HG03280 (cell line): Measurements from ENCODE around the gene SLCO2A1.

Experiments used
- ATAC-seq: cut with Tn5 transposase; IDR thresholded peaks from one replicate; pipeline ENCODE4 v1.9.1; 2021; ENCODE audit warnings: mild to moderate bottlenecking, moderate library complexity; ENCODE audit not compliant: unreplicated experiment

Gene SLCO2A1

DNA sequence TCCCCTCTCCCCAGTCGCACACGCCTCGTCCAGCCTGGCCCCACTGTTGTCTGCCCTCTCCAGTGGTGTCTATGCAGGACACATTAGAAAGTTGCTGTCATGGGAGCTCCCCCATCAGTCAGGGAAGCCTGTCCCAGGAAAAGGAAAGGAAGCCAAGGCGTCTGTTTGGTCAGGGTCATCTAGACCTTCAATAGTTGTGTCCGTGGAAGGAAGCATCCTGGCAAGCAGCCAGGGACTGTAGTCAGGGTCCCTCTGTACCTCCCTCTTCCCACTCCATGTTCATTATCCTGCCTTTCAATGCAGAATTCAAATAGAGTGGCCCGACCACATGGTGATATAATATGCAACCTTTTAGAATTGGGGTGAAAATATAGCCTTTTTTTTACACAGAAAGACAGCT is 73.4 kb downstream of the SLCO2A1 start:
- ATAC-seq: no peak

DNA sequence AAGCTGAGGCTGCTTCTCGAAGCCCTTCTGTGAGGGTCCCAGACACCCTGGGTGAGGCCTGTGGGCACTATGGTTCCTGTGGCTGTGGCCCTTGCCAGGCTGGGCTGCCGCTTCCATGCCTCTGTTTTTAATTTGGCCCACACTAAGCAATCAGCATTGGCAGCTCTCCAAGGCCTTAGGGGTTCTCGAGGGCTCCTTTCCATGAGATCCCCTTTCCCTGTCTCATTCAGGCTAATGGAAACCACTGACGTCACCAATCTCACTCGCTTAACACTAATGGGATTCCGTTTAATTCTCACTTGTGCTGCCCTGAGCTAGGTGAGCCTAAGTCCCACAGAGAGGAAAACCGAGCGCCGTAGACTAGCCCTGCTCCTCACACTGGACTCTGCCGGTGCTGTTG is 73.8 kb downstream of the SLCO2A1 start:
- no peak for ATAC-seq

DNA sequence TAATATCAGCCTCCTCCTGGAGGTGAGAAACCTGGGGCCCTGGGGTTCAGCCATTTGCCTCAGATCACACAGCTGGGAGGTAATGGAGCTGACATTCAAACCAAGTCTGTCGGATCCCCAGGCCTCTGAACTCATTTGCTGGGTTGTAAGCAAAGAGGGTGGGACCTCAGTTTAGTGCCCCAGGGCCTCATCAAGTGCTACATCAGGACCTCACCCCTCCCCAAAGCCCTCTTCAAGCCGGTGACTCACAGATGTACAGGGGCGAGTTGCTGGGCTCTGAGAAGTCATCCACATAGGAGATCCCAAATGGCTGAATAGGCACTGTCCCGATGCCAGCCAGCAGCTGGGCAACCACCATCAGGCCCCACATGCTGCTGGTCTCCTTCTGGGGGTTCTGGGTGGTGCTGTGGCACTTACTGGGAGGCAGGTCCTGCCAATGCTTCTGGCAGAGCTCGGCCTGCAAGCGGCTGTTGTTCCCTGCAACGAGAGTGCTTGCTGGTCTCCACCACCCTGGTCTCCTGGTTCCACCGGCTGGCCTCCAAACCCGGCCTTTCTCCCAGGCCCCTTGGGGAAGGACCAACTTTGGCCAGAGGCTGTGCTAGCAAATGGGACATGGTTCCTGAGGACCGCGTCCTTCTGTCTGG is 74.9 kb downstream of the SLCO2A1 start:
- no peak for ATAC-seq

DNA sequence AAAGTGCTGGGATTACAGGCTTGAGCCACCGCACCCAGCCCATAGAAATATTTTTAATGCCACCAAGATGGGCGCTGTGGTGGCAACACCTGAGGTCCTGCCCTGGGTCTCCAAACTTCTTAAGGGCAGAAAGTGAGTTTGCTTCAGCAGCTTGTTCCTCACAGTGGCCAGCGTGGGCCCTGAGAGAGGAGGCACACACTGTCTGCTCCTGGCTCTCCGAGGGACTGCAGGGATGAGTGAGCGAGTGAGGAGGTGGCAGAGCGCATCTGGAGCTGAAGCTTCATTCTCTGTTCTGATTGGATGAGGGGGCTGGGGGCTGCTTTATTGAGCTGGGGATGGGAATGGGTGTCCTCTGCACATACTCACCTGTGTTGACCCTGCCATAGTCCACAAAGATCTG is 76.4 kb downstream of the SLCO2A1 start:
- no peak for ATAC-seq

DNA sequence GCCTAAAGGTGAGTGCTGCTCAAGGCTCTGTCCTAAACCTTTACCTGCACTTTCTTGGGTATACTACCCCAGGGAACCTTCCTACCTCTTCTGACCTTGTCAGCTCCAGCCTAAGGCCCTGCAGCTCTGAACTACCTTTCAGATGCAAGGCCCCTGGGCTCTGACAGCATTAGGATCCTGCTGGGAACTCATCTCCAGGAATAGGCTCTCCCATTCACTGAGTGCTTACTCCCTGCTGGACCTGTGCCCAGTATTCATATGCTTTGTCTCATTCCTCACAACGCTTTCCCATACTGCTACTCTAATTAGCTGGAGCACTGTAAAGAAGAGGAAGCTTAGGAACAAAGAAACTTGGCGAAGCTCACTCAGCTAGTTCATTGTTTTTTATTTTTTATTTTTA is 80.3 kb downstream of the SLCO2A1 start:
- no peak for ATAC-seq

DNA sequence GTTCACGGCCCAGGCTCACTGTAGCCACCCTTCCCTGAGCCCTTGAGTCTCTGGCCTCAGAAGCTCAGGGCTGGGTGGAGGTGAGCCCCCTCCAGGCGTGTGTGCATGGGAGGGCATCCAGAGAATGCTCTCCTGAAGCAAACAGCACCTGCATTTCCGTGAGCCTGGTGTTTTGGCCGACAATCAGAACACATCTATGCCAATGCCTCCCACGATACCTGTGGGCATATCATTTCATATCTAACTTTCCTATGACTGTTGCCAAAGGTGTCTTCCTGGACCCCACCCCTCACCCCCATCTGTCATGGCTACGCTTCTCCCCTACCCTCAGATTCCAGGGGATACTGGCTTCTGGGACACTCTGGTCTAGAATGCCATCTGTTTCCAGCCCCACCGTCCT is 80.7 kb downstream of the SLCO2A1 start:
- no peak for ATAC-seq

DNA sequence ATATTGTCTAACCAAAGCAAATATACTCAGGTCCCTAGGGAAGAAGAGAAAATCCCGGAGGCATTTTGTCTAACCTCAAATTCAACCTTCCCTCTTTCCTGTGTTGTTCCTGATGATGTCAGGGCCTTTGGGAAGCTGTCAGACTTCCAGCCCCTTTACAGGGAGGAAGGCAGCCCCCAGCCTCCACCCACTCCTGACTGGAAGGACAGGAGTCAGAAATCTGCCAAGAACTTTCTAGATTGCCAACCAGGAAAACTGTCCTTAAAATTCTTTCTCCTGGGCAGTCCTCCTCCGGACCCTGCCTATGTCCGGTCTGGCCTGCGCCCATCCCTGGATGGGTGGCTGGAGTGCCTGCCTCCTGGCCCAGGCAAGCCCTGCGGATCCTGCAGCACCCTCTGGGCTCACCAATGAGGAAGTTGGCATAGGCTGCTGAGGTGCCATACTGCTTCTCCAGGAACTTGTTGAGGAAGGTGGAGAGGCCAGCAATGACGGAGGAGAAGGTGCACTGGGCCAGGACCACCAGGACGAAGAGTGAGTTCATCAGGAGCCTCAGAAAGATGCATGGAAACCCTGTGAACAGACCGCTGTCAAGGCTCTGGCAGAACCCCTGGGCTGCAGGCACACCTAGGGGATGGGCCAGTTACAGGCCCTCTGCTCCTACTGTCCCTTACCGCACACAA is 81.5 kb downstream of the SLCO2A1 start:
- no peak for ATAC-seq

DNA sequence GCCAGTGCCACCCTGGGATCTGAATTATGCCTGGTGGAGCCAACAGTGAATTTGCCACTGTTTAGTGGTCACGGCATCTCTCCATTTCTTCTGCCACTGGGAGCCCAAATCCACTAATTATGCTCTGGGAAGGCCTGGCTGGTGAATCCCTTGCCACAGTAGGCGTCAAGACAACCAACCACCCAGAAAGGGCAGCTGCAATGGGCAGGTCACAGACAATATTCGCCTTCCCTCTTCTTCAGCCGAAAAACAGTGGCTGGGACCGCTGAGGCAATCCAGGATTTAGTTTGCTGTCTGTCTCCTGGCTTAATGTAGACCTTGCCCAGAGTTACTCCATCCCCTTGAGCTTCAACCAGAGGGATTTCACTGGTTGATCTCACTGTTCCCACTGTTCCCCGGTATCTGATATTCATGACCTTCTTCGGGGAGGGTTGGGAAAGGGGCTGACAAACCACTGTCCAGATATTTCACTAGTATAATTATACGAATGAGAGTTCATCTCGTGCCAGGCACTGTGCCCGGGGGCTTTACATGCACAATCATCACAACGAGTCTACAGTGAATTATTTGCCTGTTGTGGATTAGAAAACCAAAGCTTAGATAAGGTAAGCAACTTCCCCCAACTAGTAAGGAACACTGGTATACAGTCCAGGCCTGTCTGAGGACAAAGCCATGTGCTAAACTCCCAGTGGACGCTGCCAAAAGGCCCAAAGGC is 84.2 kb downstream of the SLCO2A1 start:
- ATAC-seq: no peak

DNA sequence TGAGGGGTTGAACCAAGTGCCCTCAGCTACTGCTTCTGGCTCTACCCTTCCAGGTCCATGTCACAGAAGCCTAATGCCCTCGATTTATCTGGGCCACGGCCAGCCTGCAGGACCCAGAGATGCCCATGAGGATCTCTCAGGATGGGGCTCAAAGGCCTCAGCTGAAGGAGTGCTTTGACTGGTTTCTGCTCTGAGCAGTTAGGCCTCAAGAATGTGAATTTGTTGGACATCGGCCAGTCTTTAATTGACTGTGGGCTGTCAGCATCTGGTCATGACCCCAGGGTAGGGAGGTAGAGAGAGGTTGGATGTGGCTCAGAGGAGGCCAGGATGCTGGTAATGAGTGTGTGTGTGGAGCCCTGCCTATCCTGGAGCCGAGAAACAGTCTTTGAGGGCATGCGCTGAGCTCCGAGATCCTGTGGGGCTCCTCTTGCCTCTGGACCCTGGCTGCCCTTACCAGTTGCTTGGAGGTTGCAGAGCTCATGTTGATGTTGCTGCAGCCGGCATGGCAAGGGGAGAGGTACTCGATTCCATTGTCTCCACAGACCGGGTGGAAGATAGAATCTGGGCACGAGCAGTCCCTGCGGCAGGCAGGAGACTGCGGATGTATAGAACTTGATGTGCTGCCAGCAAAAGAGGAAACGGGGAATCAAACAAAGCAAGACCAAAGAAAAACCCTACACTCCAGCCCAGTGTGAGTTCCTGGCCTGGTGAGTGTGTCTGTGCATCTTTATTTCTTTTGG is 84.9 kb downstream of the SLCO2A1 start:
- ATAC-seq: no peak

DNA sequence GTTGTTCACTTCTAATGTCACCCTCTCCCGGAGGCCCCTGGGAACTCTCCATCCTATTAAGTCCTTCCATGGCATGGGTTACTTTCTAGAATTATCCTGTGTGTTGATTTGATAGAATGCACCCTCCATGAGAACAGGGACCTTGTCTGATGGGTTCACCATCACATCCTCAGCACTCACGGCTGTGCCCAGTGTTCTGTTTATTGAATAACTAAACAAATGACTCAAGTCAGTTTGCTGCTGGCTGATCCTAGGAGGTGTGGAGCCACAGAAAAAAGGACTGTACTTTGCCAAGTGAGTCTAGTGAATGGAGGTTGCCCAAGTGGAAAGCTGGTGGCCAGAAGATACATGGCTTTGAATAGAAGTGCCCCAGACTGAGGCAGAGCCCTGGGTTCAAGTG is 85.5 kb downstream of the SLCO2A1 start:
- no peak for ATAC-seq

DNA sequence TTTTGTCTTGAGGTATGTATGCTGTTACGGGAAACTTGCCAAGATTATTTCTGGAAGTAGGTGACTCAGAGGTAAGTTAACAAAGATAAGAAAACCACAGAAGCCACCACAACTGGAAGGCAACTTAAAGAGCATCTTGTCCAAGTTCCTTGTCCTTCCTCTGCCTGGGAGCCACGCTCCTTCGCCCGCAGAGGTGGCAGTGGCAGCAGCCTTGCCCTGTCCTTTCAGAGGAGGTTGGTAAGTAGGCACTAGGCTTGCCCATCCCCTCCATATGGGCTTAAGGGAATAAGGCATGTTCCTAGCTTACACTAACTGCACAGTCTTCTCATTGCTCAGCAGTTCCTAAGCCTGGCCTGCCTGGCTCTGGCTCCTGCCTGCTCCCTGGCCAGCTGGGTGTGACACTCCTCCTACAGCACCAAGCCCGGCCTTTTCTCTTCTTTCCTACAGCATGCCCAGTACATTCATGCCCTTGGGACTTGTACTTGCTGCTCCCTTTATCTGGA is 86.0 kb downstream of the SLCO2A1 start:
- no peak for ATAC-seq

DNA sequence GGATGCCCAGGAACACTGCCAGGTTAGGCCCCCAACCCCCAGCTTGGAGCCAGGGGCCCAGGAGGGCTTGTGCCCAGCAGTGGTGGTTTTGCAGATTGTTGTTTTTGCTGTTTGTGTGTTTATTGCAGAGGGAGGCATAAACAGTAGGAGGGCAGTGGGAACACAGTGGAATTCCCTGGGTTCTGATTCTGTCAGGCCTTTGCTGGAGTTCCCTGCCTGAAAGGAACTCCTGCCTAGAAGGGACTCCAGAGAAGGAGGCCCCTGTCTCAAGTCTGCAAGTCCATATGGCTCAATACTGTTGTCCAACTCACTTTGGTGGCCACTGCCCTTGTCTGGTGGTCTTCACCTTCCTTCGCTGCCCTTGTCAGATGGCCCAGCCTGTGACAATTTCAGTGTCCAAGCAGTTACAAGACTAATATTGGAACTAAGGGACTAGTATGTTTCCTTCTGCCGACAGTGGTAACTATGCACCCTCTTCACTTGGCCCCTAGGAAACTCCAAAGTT is 86.6 kb downstream of the SLCO2A1 start:
- no peak for ATAC-seq

DNA sequence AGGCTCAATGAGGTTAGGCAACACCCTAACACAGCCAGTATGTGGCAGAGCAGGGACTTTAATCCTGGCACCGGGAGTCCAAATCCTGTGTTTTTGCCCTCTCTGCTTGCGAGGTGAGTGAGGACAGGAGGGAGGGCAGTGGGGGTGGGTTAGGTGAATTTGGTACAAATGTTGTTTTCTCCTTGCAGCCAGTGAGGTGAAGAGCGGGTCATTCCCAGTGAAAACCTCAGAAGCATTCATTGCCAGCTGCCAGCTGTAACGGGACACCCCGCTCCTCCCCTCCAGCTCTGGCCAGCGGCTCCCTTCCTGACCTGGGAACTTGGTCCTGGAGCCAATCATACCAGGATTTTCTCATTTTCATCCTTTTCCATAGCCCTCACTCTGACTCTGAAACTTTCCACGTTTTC is 88.3 kb downstream of the SLCO2A1 start:
- ATAC-seq: no peak

DNA sequence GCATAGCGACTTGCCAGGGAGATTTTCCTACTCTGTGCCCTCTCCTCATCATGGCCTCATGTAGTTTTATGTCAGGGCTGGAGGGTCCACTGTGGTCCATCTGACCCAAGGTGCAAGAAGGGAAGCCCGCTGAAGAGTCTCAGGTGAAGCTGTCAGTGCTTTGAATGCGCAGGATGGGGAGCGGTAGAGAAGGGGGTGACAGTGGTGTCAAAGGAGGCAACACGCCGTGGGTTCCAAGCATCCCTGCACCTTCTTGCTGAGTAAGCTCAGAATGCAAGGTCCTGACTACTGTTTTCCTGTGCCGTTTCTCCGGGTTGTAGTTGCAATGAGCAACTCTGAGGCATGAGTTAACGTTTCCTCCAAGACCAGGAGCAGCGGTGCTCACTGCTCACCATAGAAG is 89.2 kb downstream of the SLCO2A1 start:
- ATAC-seq: no peak

DNA sequence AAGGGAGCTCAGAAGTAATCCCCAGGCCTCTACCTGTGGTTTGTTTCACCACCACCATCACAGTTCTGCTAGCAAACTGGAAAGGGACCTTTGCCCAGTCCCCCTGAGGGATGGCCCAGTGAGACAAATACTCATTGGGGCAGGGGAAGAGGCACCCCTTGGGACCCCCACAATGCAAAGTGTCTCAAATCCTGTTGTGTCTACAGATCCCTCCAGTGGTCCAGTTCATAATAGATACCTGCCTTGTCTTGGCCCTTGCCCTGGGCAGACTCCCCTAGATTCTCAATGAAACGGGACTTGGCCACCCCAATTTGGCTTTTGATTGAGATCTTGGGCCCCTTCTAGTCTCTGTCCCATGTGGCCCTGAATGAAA is 90.3 kb downstream of the SLCO2A1 start:
- no peak for ATAC-seq

DNA sequence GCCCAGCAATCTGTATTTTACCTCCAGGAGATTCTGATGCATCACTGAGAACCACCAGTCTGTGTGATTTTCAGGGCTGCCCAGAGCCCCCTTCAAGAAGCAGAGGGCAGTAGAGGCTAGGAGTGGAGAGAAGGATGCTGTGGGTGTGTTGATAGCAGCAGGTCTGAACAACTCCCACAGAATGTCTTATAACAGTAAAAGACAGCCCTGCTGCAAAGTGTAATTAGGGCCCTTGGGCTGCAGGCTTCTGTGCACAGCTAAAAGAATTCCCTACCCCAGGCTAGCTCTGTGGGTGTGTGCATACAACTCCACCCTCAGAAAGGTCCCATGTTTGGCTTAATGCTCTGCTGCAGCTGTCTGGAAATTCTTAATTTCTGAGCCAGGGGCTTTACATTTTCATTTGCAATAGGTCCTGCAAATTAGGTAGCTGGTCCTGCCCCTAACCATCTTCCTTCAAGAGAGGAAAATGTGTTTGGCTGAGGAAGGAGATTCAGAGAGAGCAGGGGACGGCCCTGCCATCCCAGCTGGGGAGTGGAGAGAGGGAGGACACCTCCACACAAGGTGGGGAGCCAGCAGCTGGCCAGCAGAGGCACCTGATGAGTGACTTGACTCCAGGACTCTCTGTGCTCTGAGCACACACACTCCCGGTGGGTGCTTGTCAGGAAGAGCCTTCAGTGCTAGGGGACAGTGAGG is 90.8 kb downstream of the SLCO2A1 start:
- no peak for ATAC-seq

DNA sequence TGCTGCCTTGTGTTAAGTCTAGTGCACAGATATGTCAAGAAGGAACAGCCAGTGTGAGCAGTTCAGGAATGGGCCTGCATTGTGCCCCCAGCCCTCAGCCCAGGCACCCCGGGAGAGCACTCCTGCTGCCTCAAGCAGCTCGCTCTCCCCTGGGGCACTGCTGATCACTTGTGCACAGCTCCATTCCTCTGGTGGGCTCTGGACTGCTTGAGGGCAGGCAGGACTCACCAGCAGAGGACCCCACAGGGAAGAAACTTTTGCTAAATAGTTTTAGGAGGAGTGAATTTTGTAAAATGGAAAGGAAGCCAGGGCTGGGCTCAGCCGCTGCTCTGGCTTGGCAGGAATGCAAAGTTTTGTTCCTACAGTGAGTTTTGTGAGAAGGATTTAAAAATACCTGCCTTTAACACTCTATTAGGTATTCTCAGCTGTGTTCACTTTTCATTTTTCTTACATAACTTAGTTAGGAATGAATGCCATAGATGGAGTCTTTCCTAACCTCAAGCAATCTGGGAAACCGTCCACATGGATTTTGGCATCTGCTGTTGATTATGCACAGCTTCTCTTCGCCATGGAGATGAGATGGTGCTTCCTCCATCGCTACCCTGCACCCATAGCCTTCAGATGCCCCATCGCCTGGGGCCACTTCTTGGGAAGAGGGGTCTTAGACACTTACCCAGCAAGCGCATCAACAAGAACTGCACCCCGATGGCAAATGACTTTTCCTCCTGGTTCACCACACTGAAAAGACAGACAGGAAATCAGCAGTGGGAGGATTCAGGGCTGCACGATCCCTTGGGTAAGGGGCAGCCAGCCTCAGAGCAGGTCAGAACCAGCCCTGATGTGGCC is 91.7 kb downstream of the SLCO2A1 start:
- no peak for ATAC-seq

DNA sequence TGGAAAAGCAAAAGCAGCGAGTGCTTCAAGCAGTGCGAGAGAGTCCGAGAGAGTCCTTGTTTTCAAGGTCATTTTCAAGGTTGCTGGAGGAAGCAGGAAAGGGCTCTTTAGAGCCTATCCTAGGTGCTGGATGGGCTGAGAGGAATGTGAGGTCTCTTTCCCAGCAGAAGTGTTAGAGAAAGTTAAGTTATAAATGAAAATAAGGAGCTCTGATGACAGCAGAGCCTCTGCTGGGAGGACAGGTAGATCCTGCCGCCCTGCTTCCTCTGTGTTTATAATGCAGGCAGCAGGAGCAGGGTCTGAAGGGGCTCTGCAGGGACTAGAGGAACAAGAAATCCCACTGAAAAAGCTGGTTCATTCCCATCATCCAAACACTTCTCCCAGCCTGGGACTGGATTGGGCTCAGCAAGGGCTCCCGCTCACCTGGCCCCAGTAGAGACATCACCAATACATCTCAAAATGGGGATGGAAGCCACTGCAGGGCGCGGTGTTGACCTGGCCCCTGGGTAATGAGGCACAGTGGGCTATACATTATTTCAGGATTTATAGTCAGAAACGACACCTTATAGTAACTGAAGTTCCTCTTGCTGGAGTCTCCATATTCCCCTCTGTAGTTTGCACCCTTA is 92.6 kb downstream of the SLCO2A1 start:
- ATAC-seq: no peak
